ENCODE results near the gene SUMF1.
"Not testable (repeated sequence)": the region's sequence is repeated elsewhere in the genome, so short reads cannot be mapped to it uniquely, and the experiment has no call there.

The SUMF1 gene

GRCh38 chr3:4332574-4332973 is 134.5 kb downstream of the SUMF1 start:
- DNase-seq = no peak

DNA sequence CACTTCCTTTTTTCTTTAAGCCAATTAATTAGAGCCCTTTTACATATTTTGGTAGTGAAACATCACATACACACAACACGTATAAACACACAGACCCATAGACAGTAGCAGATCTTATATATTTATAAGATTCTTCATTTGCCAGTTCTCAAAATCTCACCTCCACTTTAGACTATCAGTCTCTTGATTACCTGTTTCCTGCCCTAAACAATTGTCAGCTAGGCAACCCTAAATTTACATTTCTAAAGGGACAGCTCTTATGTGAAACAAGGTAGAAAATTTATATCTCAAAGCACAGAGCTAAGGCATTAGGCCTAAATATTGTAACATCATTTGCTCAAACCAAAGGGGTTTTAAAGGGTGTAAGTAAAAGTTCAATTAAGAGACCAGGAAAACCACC is 135.0 kb downstream of the SUMF1 start:
- DNase-seq = no peak

DNA sequence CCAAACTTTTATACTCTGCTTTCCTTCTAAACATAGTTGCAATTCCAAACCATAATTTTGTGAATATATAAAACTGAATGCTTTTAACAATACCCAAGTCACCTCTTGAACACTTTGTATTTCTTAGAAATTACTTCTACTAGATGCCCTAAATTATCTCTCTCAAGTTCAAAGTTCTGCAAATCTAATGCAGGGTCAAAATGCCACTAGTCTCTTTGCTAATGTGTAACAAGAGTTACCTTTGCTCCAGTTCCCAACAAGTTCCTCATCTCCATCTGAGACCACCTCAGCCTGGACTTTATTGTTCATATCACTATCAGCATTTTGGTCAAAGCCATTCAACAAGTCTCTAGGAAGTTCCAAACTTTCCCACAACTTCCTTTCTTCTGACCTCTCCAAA is 137.3 kb downstream of the SUMF1 start:
- DNase-seq = not testable (repeated sequence)

DNA sequence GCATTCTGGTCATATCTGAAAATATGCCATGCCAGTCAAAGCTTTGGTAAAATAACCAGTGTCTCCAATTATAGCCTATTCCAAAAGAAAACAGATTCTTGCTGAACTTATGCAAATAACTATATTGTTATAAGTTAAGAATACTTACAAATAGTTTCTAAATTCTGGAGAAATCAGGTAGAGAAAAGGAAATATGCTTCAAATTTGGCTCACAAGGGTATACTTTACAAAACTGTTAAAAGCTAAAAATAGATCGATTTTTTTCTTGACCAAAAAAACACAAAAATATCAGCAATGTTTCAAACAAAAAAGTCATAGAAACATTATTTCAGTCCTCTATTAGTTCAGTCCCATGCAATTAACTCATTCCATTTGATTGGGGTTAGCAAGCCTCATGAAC is 140.2 kb downstream of the SUMF1 start:
- no peak for DNase-seq

- DNase-seq = no peak
Observed at GRCh38 chr3:4323246-4324027, 143.6 kb downstream of the SUMF1 start.

DNA sequence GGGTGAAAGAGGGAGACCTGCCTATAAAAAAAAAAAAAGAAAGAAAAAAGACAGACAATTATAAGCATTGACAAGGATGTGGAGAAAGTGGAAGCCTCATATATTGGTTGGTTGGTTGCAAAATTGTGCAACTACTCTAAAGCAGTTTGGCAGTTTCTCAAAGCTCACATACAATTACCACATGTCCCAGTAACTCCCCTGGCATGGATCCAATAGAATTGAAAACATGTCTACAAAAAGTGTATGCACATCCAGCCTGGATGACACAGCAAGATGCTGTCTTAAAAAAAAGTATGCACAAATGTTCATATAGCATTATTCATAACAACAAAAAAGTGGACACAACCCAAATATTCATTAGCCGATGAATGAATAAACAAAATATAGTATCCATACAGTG is 144.4 kb downstream of the SUMF1 start:
- DNase-seq = no peak

- DNase-seq = no peak
Observed at GRCh38 chr3:4321732-4322131, 145.3 kb downstream of the SUMF1 start.

DNA sequence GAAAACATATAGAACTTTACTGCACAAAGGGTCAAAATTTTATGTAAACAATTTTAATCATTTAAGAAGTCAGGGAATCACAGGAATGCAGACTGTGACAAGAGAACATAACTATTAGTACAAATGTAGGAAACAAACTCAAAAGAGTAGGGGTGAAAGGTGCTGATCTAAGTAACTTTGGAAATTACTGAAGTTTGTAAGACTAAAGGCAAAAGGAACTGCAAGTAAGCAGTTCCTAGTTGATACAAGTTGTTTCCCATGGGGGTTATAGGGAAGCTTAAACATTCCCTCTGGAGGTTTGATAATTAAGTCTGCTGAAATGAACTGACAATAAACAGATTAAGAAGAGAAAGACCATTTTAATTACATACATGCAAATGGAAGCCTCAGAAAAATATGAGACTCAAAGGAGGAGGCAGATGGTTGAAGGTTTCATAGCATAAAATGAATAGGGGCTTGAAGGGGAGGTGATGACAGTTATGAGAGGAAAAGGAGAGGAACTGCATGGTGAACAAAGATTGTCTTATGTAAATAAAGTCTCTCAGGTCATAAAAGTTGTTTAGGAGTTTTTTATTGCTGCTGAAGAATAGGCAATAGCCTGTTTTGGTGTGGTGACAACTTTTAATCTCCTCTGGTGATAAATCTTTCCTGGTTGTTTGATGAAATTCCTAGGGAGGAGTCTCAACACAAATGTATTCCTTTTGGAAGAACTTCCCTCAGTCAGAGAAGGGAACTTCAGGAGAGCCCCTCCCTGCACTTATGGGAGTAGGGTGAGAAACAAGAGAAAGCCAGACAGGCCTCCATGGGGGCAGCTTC is 146.8 kb downstream of the SUMF1 start:
- DNase-seq = no peak

DNA sequence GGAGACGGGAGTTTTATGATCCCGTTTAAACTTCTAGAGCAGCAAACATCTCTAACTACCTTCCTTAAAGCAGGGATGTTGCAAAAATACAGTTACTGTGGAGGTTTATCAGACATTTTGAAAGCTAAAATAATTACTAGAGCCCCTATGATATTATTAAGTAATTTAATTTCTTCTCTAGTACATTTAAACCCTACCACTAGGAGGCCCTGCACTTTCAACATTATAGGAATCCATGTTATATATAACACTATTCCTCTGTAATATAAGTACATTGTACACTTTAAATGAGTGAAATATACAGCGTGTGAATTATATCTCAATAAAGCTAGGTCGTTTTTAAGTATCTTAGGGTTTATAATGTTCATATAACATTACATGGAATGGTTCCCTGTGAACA is 152.4 kb downstream of the SUMF1 start:
- no peak for DNase-seq

- DNase-seq = no peak
Observed at GRCh38 chr3:4313606-4314293, 153.3 kb downstream of the SUMF1 start.

GRCh38 chr3:4311496-4311895 is 155.6 kb downstream of the SUMF1 start:
- no peak for DNase-seq
